Neutrophil (primary cell): ENCODE data around the gene OR2V2.

Experiments used
- H3K27ac ChIP-seq: fragments of 200-600 bp; sonication (generic); 2 replicates; pipeline ENCODE4 v1.5.1; 2016; ENCODE audit warnings: mild to moderate bottlenecking, moderate library complexity
- H3K27me3 ChIP-seq: fragments of 200-600 bp; sonication (generic); 2 replicates; pipeline ENCODE4 v1.6.0; 2016; ENCODE audit warnings: mild to moderate bottlenecking
- H3K36me3 ChIP-seq: fragments of 200-600 bp; sonication (generic); 2 replicates; pipeline ENCODE4 v1.5.1; 2017
- H3K4me1 ChIP-seq, 2 experiments: fragments of 200-600 bp in 1 of 2; sonication (generic) in 1 of 2; 1 replicate in 1 of 2; 2 replicates in 1 of 2; pipeline versions ENCODE4 v1.5.1 to v1.6.1; 2013 to 2016; ENCODE audit warnings: low read depth in 1 of 2, low read length in 1 of 2, mild to moderate bottlenecking in 1 of 2, moderate library complexity in 1 of 2; ENCODE audit not compliant: control insufficient read depth in 1 of 2, insufficient read depth in 1 of 2
- H3K4me3 ChIP-seq, 2 experiments: fragments of 200-600 bp in 1 of 2; sonication (generic) in 1 of 2; 1 replicate in 1 of 2; 2 replicates in 1 of 2; pipeline ENCODE4 v1.5.1; 2013 to 2016; ENCODE audit warnings: low read depth in 1 of 2, low read length in 1 of 2, mild to moderate bottlenecking in 1 of 2, moderate library complexity in 1 of 2
- H3K9me3 ChIP-seq: fragments of 200-600 bp; sonication (generic); 2 replicates; pipeline ENCODE4 v1.5.1; 2016
- CTCF ChIP-seq: fragments of 200-600 bp; sonication (generic); IDR thresholded peaks from 2 replicates; pipeline ENCODE4 v1.5.1; 2016; ENCODE audit warnings: antibody characterized with exemption

The OR2V2 gene

GRCh38 chr5:181194489-181195248, 47.3 kb downstream of the OR2V2 start:
- no peak for TF ChIP-seq CTCF
- peaks cover 23 to 29% of the 10 kb centered on the region in 2 experiments for H3K4me1 ChIP-seq
- H3K36me3 ChIP-seq, result no peaks in the 10 kb centered on the region
- peaks cover 36% of the 10 kb centered on the region for H3K27me3 ChIP-seq
- no peak overlapping the region for H3K27ac ChIP-seq
- no peaks in the 10 kb centered on the region for H3K9me3 ChIP-seq
- H3K4me3 ChIP-seq, result no peak overlapping the region

- H3K9me3 ChIP-seq, result no peaks in the 10 kb centered on the region
- H3K4me1 ChIP-seq, result peaks cover 17 to 23% of the 10 kb centered on the region in 2 experiments
- TF ChIP-seq CTCF, result no peak
- H3K27ac ChIP-seq, result no peak overlapping the region
- H3K4me3 ChIP-seq, result no peak overlapping the region
- no peaks in the 10 kb centered on the region for H3K36me3 ChIP-seq
- H3K27me3 ChIP-seq, result peaks cover 36% of the 10 kb centered on the region
These were observed 47.9 kb downstream of the OR2V2 start for GRCh38 chr5:181195249-181195761.

GRCh38 chr5:181197326-181197951, 50.1 kb downstream of the OR2V2 start:
- H3K4me3 ChIP-seq, result no peak overlapping the region

GRCh38 chr5:181198106-181198685, 50.8 kb downstream of the OR2V2 start:
- peaks cover 2% of the 10 kb centered on the region in 2 experiments for H3K4me1 ChIP-seq
- H3K27ac ChIP-seq, result no peak overlapping the region
- H3K27me3 ChIP-seq, result peaks cover 56% of the 10 kb centered on the region
- no peak overlapping the region for H3K4me3 ChIP-seq
- no peaks in the 10 kb centered on the region for H3K36me3 ChIP-seq
- no peak for TF ChIP-seq CTCF
- no peaks in the 10 kb centered on the region for H3K9me3 ChIP-seq

More at GRCh38 chr5:181197326-181197951, 50.1 kb downstream of the OR2V2 start:
- Histone ChIP-seq H3K27ac (no peak overlapping the region), H3K27me3 (peaks cover 48% of the 10 kb centered on the region), H3K4me1 (peaks cover 1 to 6% of the 10 kb centered on the region in 2 experiments), H3K36me3 (no peaks in the 10 kb centered on the region), H3K9me3 (no peaks in the 10 kb centered on the region)
- no peak for TF ChIP-seq CTCF

GRCh38 chr5:181198905-181199519, 51.6 kb downstream of the OR2V2 start:
- Histone ChIP-seq H3K27me3 (peaks cover 64% of the 10 kb centered on the region), H3K4me3 (no peak overlapping the region), H3K27ac (no peak overlapping the region), H3K9me3 (no peaks in the 10 kb centered on the region), H3K36me3 (no peaks in the 10 kb centered on the region), H3K4me1 (peaks cover 10% of the 10 kb centered on the region in 2 experiments)
- TF ChIP-seq CTCF, result no peak
